Neuronal stem cell (in vitro differentiated cells): ENCODE data around the gene COPS9.
A peak's percentile ranks its signal among the peaks of the same experiment; 100 is the strongest.

ENCODE experiments used
- DNase-seq: peaks from one replicate; pipeline ENCODE4 v3.0.0-alpha.2; 2013; ENCODE audit warnings: low spot score
- H2AFZ ChIP-seq: one replicate; pipeline ENCODE4 v1.6.1; 2013; ENCODE audit warnings: mild to moderate bottlenecking, low read length, inconsistent platforms
- H2AK5ac ChIP-seq: 2 replicates; pipeline ENCODE4 v1.6.1; 2013; ENCODE audit warnings: low read depth, mild to moderate bottlenecking, inconsistent platforms, low read length, moderate library complexity, mixed read lengths
- H2BK120ac ChIP-seq: 2 replicates; pipeline ENCODE4 v1.6.1; 2013; ENCODE audit warnings: low read depth, mild to moderate bottlenecking, inconsistent platforms, low read length, moderate library complexity, mixed read lengths
- H2BK12ac ChIP-seq: one replicate; pipeline ENCODE4 v1.6.1; 2013; ENCODE audit warnings: low read length, inconsistent platforms
- H2BK15ac ChIP-seq: 2 replicates; pipeline ENCODE4 v1.6.1; 2013; ENCODE audit warnings: mild to moderate bottlenecking, low read length, inconsistent platforms, mixed read lengths
- H2BK5ac ChIP-seq: one replicate; pipeline ENCODE4 v1.6.1; 2013; ENCODE audit warnings: inconsistent platforms, mild to moderate bottlenecking, low read length, moderate library complexity
- H3K14ac ChIP-seq: one replicate; pipeline ENCODE4 v1.6.1; 2013; ENCODE audit warnings: low read length, inconsistent platforms
- H3K18ac ChIP-seq: 2 replicates; pipeline ENCODE4 v1.6.1; 2013; ENCODE audit warnings: low read length, inconsistent platforms
- H3K23ac ChIP-seq: 2 replicates; pipeline ENCODE4 v1.6.1; 2013; ENCODE audit warnings: low read depth, mild to moderate bottlenecking, mixed read lengths, low read length, inconsistent platforms; ENCODE audit not compliant: poor library complexity
- H3K27ac ChIP-seq: replicated peaks from 3 replicates; pipeline ENCODE4 v1.5.1; 2013; ENCODE audit warnings: low read length, inconsistent platforms
- H3K27me3 ChIP-seq, 3 experiments: 2 replicates each; pipeline ENCODE4 v1.6.1; 2013; ENCODE audit warnings: low read length in 3 of 3, mild to moderate bottlenecking in 2 of 3, inconsistent platforms in 1 of 3, low read depth in 1 of 3, mixed read lengths in 1 of 3, moderate library complexity in 1 of 3; ENCODE audit not compliant: control insufficient read depth in 3 of 3, insufficient read depth in 3 of 3
- H3K36me3 ChIP-seq, 2 donors: replicated peaks in 1 of 2; 2 replicates each; pipeline ENCODE4 v1.6.1; 2013; ENCODE audit warnings: low read length in 2 of 2; ENCODE audit not compliant: control insufficient read depth in 2 of 2, insufficient read depth in 2 of 2
- H3K4ac ChIP-seq: 2 replicates; pipeline ENCODE4 v1.6.1; 2013; ENCODE audit warnings: inconsistent platforms, mild to moderate bottlenecking, low read length, moderate library complexity
- H3K4me1 ChIP-seq, 2 donors: 1 replicate in 1 of 2; 2 replicates in 1 of 2; pipeline ENCODE4 v1.6.1; 2013; ENCODE audit warnings: low read length in 2 of 2, low read depth in 1 of 2; ENCODE audit not compliant: control insufficient read depth in 2 of 2, insufficient read depth in 1 of 2
- H3K4me2 ChIP-seq: one replicate; pipeline ENCODE4 v1.6.1; 2013; ENCODE audit warnings: mild to moderate bottlenecking, low read length, inconsistent platforms; ENCODE audit not compliant: insufficient read depth, poor library complexity, severe bottlenecking
- H3K4me3 ChIP-seq, 2 donors: 2 replicates each; pipeline ENCODE4 v1.5.1; 2013; ENCODE audit warnings: low read length in 2 of 2, mild to moderate bottlenecking in 2 of 2, inconsistent platforms in 1 of 2, moderate library complexity in 1 of 2
- H3K79me1 ChIP-seq: one replicate; pipeline ENCODE4 v1.6.1; 2013; ENCODE audit warnings: low read depth, mild to moderate bottlenecking, inconsistent platforms, low read length, moderate library complexity
- H3K9ac ChIP-seq: one replicate; pipeline ENCODE4 v1.6.1; 2013; ENCODE audit warnings: mild to moderate bottlenecking, low read depth, low read length, inconsistent platforms; ENCODE audit not compliant: poor library complexity
- H3K9me3 ChIP-seq, 2 donors: replicated peaks in 1 of 2; 2 replicates each; pipeline versions ENCODE3 to v1.6.1; 2013; ENCODE audit warnings: low read length in 2 of 2, mild to moderate bottlenecking in 2 of 2, inconsistent platforms in 1 of 2, low read depth in 1 of 2, mixed read lengths in 1 of 2, moderate library complexity in 1 of 2; ENCODE audit not compliant: control insufficient read depth in 2 of 2, insufficient read depth in 1 of 2
- H4K8ac ChIP-seq: one replicate; pipeline ENCODE4 v1.6.1; 2013; ENCODE audit warnings: low read depth, mild to moderate bottlenecking, inconsistent platforms, low read length, moderate library complexity
- H4K91ac ChIP-seq: one replicate; pipeline ENCODE4 v1.6.1; 2013; ENCODE audit warnings: low read length, low read depth, mild to moderate bottlenecking, inconsistent platforms; ENCODE audit not compliant: poor library complexity
- WGBS, 2 donors: extraction: QIAGEN DNeasy Blood & Tissue Kit; methylation state at CpG; one replicate each; pipeline ENCODE4 v1.1.7; 2013; ENCODE audit warnings: missing lambda C conversion rate in 2 of 2, mixed read lengths in 1 of 2; ENCODE audit not compliant: insufficient read length in 2 of 2, insufficient replicate concordance in 1 of 2; ENCODE audit errors: extremely low coverage in 2 of 2; 5-methylcytosine and 5-hydroxymethylcytosine counted together

COPS9 gene

GRCh38 chr2:240183006-240183874 lies 47.1 kb upstream of the COPS9 start:
- Histone ChIP-seq H3K23ac (peak overlapping the region; percentile 38), H2BK5ac (peak overlapping the region; percentile 21), H2BK12ac (no peak overlapping the region), H3K27me3 (peaks cover 0 to 28% (median 0%) of the 10 kb centered on the region in 3 experiments), H3K9ac (peak overlapping the region; percentile 31), H3K4me3 (no peak overlapping the region), H3K79me1 (no peaks in the 10 kb centered on the region), H3K4me2 (no peak overlapping the region), H3K14ac (no peak overlapping the region), H3K4me1 (peaks cover 0 to 4% of the 10 kb centered on the region in 2 donors), H3K18ac (peak overlapping the region; percentile 71), H2AK5ac (peak overlapping the region; percentile 71), H4K91ac (peak overlapping the region; percentile 89), H2BK120ac (no peak overlapping the region), H3K36me3 (no peaks in the 10 kb centered on the region), H2BK15ac (no peak overlapping the region), H3K9me3 (peaks cover 5 to 8% of the 10 kb centered on the region in 2 donors), H3K27ac (no peak overlapping the region), H2AFZ (no peak overlapping the region), H4K8ac (no peak overlapping the region), H3K4ac (no peak overlapping the region)
- DNase-seq, result no peak
- WGBS, 2 donors, result no CpG with 5 or more reads among the region's 22 CpGs

- H3K79me1 ChIP-seq, result no peaks in the 10 kb centered on the region
- H3K4me3 ChIP-seq, result no peak overlapping the region
- no peak overlapping the region for H2BK5ac ChIP-seq
- no peak for DNase-seq
- H3K4me1 ChIP-seq, result peaks cover 0 to 4% of the 10 kb centered on the region in 2 donors
- no peak overlapping the region for H2AFZ ChIP-seq
- H2AK5ac ChIP-seq, result no peak overlapping the region
- no peak overlapping the region for H2BK120ac ChIP-seq
- peaks cover 2 to 4% of the 10 kb centered on the region in 2 donors for H3K9me3 ChIP-seq
- H3K4ac ChIP-seq, result no peak overlapping the region
- no peak overlapping the region for H4K91ac ChIP-seq
- no peak overlapping the region for H3K14ac ChIP-seq
- H3K36me3 ChIP-seq, result no peaks in the 10 kb centered on the region
- H3K9ac ChIP-seq, result no peak overlapping the region
- no peak overlapping the region for H3K4me2 ChIP-seq
- H3K27me3 ChIP-seq, result peaks cover 0 to 31% (median 0%) of the 10 kb centered on the region in 3 experiments
- no peak overlapping the region for H4K8ac ChIP-seq
- H3K23ac ChIP-seq, result no peak overlapping the region
- no peak overlapping the region for H2BK12ac ChIP-seq
- no CpG with 5 or more reads among the region's 4 CpGs for WGBS, 2 donors
- H2BK15ac ChIP-seq, result peak overlapping the region; percentile 12
- H3K27ac ChIP-seq, result no peak overlapping the region
- H3K18ac ChIP-seq, result no peak overlapping the region
These were observed 46.4 kb upstream of the COPS9 start for GRCh38 chr2:240182476-240182875.

GRCh38 chr2:240182001-240182400 lies 45.9 kb upstream of the COPS9 start:
- Histone ChIP-seq H3K4me3 (no peak overlapping the region), H3K14ac (no peak overlapping the region), H2BK120ac (no peak overlapping the region), H3K4me1 (peaks cover 0 to 4% of the 10 kb centered on the region in 2 donors), H3K27ac (no peak overlapping the region), H2AK5ac (no peak overlapping the region), H3K36me3 (no peaks in the 10 kb centered on the region), H4K8ac (no peak overlapping the region), H3K4me2 (no peak overlapping the region), H2BK12ac (no peak overlapping the region), H2BK5ac (no peak overlapping the region), H2BK15ac (peak overlapping the region; percentile 30), H3K9me3 (peaks cover 0 to 2% of the 10 kb centered on the region in 2 donors), H3K23ac (no peak overlapping the region), H4K91ac (no peak overlapping the region), H3K27me3 (peaks cover 0 to 35% (median 0%) of the 10 kb centered on the region in 3 experiments), H3K9ac (no peak overlapping the region), H3K79me1 (no peaks in the 10 kb centered on the region), H2AFZ (no peak overlapping the region), H3K4ac (no peak overlapping the region), H3K18ac (peak overlapping the region; percentile 65)
- no peak for DNase-seq
- no CpG with 5 or more reads among the region's 5 CpGs for WGBS, 2 donors

DNA sequence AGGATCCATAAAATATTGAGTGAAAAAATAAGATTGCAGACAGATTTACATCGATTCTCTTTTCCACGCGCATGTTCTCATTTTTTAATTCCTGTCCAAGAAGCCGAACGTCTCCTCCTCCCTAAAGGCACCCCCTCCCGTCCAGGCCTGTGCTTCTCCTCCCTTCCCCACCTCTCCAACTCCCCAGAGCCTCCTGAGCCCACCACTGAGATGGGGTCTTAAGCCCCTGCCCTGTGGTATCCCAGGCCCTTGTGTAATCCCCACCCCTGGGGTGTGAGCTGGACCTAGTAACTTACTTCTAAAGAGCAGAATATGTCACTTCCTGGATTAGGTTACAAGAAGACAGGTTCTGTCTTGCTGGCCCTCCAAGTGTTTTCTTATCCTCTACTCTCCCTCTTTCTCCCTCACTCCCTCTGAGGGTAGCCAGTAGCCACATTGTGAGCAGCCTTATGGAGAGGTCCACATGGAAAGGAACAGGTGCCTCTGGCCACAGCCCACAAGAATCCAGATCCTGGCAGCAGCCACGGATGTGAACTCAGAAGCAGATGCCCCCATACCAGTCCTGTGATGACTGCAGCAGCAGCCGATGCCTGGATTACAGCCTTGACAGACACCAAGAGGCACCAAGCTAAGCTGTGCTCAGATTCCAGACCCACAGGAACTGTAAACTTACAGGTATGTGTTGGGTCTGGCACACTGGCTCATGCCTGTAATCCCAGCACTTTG lies 44.0 kb upstream of the COPS9 start:
- WGBS, 2 donors, result no CpG with 5 or more reads among the region's 8 CpGs
- Histone ChIP-seq H3K4me2 (no peak overlapping the region), H3K9ac (no peak overlapping the region), H3K4me1 (peaks cover 0 to 4% of the 10 kb centered on the region in 2 donors), H2BK12ac (no peak overlapping the region), H2AFZ (no peak overlapping the region), H3K36me3 (no peaks in the 10 kb centered on the region), H3K79me1 (no peaks in the 10 kb centered on the region), H3K18ac (peak overlapping the region; percentile 53), H2AK5ac (no peak overlapping the region), H4K8ac (no peak overlapping the region), H3K4ac (no peak overlapping the region), H3K27me3 (peaks cover 0 to 52% (median 0%) of the 10 kb centered on the region in 3 experiments), H3K9me3 (no peaks in the 10 kb centered on the region), H2BK120ac (no peak overlapping the region), H3K14ac (no peak overlapping the region), H3K4me3 (no peak overlapping the region), H2BK15ac (no peak overlapping the region), H2BK5ac (no peak overlapping the region), H3K27ac (no peak overlapping the region), H4K91ac (no peak overlapping the region), H3K23ac (no peak overlapping the region)
- DNase-seq, result no peak
